H1 (cell line): ENCODE results near the gene LRRC4C. TPM values are rescaled to one million over a fixed set of nuclear protein-coding genes. Genes with fewer than 3 reads are reported as not detected.

Experiments
- CTCF ChIA-PET: fragments of 300-600 bp; sonication (Branson Sonifier 250); formaldehyde crosslinking; loops from one replicate; lab custom pipeline; 2021; ENCODE audit not compliant: partially characterized antibody; lab: Charles Lee
- POLR2A ChIA-PET: fragments of 300-600 bp; sonication (Branson Sonifier 250); formaldehyde crosslinking; loops from one replicate; lab custom pipeline; 2021; ENCODE audit warnings: inconsistent platforms; ENCODE audit not compliant: partially characterized antibody; lab: Charles Lee
- DNase-seq, 2 experiments: peaks; one replicate each; pipeline versions ENCODE4 v3.0.0 to v3.0.0-alpha.2; 2010 to 2022; ENCODE audit warnings: low spot score in 2 of 2, low read depth in 1 of 2, mixed read lengths in 1 of 2
- FAIRE-seq: peaks from 2 replicates; lab custom pipeline; 2011; peaks lifted over from hg19 to GRCh38; lab: Jason Lieb, UNC
- H2AFZ ChIP-seq: 2 replicates; pipeline ENCODE4 v1.8.1; 2012; ENCODE audit warnings: low read length, inconsistent platforms
- H2AK5ac ChIP-seq: 2 replicates; pipeline ENCODE4 v1.6.1; 2013; ENCODE audit warnings: low read depth, low read length
- H2BK120ac ChIP-seq: replicated peaks from 2 replicates; pipeline ENCODE3; 2013; ENCODE audit warnings: low read depth, low read length, inconsistent platforms
- H2BK12ac ChIP-seq: 2 replicates; pipeline ENCODE4 v1.6.1; 2013; ENCODE audit warnings: low read depth, low read length
- H2BK15ac ChIP-seq: 2 replicates; pipeline ENCODE4 v1.6.1; 2013; ENCODE audit warnings: low read length
- H2BK20ac ChIP-seq: 2 replicates; pipeline ENCODE4 v1.6.1; 2013; ENCODE audit warnings: low read length
- H2BK5ac ChIP-seq: 2 replicates; pipeline ENCODE4 v1.6.1; 2013; ENCODE audit warnings: low read depth, low read length
- H3K14ac ChIP-seq: 2 replicates; pipeline ENCODE4 v1.6.1; 2013; ENCODE audit warnings: inconsistent platforms; ENCODE audit not compliant: insufficient read length
- H3K18ac ChIP-seq: 2 replicates; pipeline ENCODE4 v1.6.1; 2013; ENCODE audit warnings: low read length; ENCODE audit errors: extremely low read depth
- H3K23ac ChIP-seq: 2 replicates; pipeline ENCODE4 v1.6.1; 2013; ENCODE audit warnings: inconsistent platforms; ENCODE audit not compliant: insufficient read length
- H3K23me2 ChIP-seq: 2 replicates; pipeline ENCODE4 v1.6.1; 2013; ENCODE audit warnings: low read depth, low read length
- H3K27ac ChIP-seq: 2 replicates; pipeline ENCODE4 v1.6.1; 2011; ENCODE audit warnings: low read depth, low read length, inconsistent platforms
- H3K27me3 ChIP-seq, 4 experiments: replicated peaks in 1 of 4; 1 replicate in 1 of 4; 2 replicates in 3 of 4; pipeline versions ENCODE4 v1.6.1 to v1.8.1; 2011 to 2013; ENCODE audit warnings: low read length in 3 of 4, mild to moderate bottlenecking in 3 of 4, inconsistent platforms in 2 of 4, mixed read lengths in 2 of 4, moderate library complexity in 1 of 4; ENCODE audit not compliant: control insufficient read depth in 3 of 4, insufficient read depth in 3 of 4; ENCODE audit errors: extremely low read depth in 1 of 4
- H3K36me3 ChIP-seq, 4 experiments: 2 replicates each; pipeline versions ENCODE4 v1.6.1 to v1.8.1; 2011 to 2013; ENCODE audit warnings: mild to moderate bottlenecking in 4 of 4, low read length in 3 of 4, moderate library complexity in 2 of 4, control low read depth in 1 of 4, inconsistent platforms in 1 of 4; ENCODE audit not compliant: insufficient read depth in 4 of 4, control insufficient read depth in 2 of 4
- H3K4ac ChIP-seq: replicated peaks from 2 replicates; pipeline ENCODE3; 2013; ENCODE audit warnings: low read length, low read depth, mixed read lengths, inconsistent platforms; ENCODE audit not compliant: insufficient read length
- H3K4me1 ChIP-seq, 4 experiments: replicated peaks in 1 of 4; 1 replicate in 1 of 4; 2 replicates in 3 of 4; pipeline versions ENCODE4 v1.6.1 to v1.8.1; 2011 to 2013; ENCODE audit warnings: low read length in 3 of 4, inconsistent platforms in 2 of 4, mixed read lengths in 1 of 4; ENCODE audit not compliant: insufficient read depth in 4 of 4, control insufficient read depth in 3 of 4
- H3K4me2 ChIP-seq, 2 experiments: 2 replicates each; pipeline versions ENCODE4 v1.6.1 to v1.8.1; 2011 to 2013; ENCODE audit warnings: low read depth in 2 of 2, low read length in 2 of 2, control low read depth in 1 of 2, inconsistent platforms in 1 of 2, mild to moderate bottlenecking in 1 of 2; ENCODE audit not compliant: insufficient read depth in 1 of 2
- H3K4me3 ChIP-seq, 4 experiments: fragments of 200-600, 300-600 bp in 1 of 4; sonication (generic), shearing (Covaris generic), sonication (Bioruptor Twin) in 1 of 4; 2 replicates each; pipeline versions ENCODE4 v1.5.1 to v1.8.1; 2011 to 2016; ENCODE audit warnings: low read length in 4 of 4, low read depth in 3 of 4, control low read depth in 2 of 4, inconsistent platforms in 2 of 4, mild to moderate bottlenecking in 2 of 4, mixed read lengths in 1 of 4, moderate library complexity in 1 of 4; ENCODE audit not compliant: insufficient read depth in 2 of 4; ENCODE audit errors: extremely low read depth in 1 of 4
- H3K56ac ChIP-seq: replicated peaks from 2 replicates; pipeline ENCODE3; 2013; ENCODE audit warnings: low read depth, mild to moderate bottlenecking, mixed read lengths, low read length, inconsistent platforms; ENCODE audit not compliant: insufficient read length
- H3K79me1 ChIP-seq: 2 replicates; pipeline ENCODE4 v1.6.1; 2013; ENCODE audit warnings: low read depth, low read length, control low read depth
- H3K79me2 ChIP-seq, 2 experiments: 2 replicates each; pipeline versions ENCODE4 v1.6.1 to v1.8.1; 2012 to 2013; ENCODE audit warnings: low read length in 2 of 2, mild to moderate bottlenecking in 2 of 2, inconsistent platforms in 1 of 2; ENCODE audit not compliant: insufficient read depth in 2 of 2, control insufficient read depth in 1 of 2
- H3K9ac ChIP-seq, 4 experiments: replicated peaks in 1 of 4; 1 replicate in 1 of 4; 2 replicates in 3 of 4; pipeline versions ENCODE4 v1.6.1 to v1.8.1; 2011 to 2013; ENCODE audit warnings: low read depth in 3 of 4, low read length in 3 of 4, control low read depth in 2 of 4, mild to moderate bottlenecking in 2 of 4, moderate library complexity in 2 of 4, inconsistent platforms in 1 of 4; ENCODE audit errors: extremely low read depth in 1 of 4
- H3K9me3 ChIP-seq, 2 experiments: 2 replicates each; pipeline versions ENCODE4 v1.6.1 to v1.8.1; 2012 to 2013; ENCODE audit warnings: mild to moderate bottlenecking in 2 of 2, moderate library complexity in 2 of 2, control low read depth in 1 of 2, inconsistent platforms in 1 of 2, low read depth in 1 of 2, low read length in 1 of 2, mixed read lengths in 1 of 2; ENCODE audit not compliant: insufficient read depth in 2 of 2
- H4K20me1 ChIP-seq, 2 experiments: replicated peaks in 1 of 2; 2 replicates each; pipeline versions ENCODE3 to v1.8.1; 2011 to 2013; ENCODE audit warnings: inconsistent platforms in 2 of 2, low read length in 2 of 2, mild to moderate bottlenecking in 1 of 2; ENCODE audit not compliant: insufficient read depth in 2 of 2, control insufficient read depth in 1 of 2
- H4K5ac ChIP-seq: 2 replicates; pipeline ENCODE4 v1.6.1; 2013; ENCODE audit warnings: low read length, low read depth, mixed read lengths, inconsistent platforms; ENCODE audit not compliant: insufficient read length
- H4K8ac ChIP-seq: 2 replicates; pipeline ENCODE4 v1.8.0; 2013; ENCODE audit warnings: mild to moderate bottlenecking, moderate library complexity, low read length, inconsistent platforms; ENCODE audit not compliant: insufficient read depth; ENCODE audit errors: extremely low read depth
- H4K91ac ChIP-seq: replicated peaks from 2 replicates; pipeline ENCODE3; 2013; ENCODE audit warnings: low read length, mixed read lengths, inconsistent platforms; ENCODE audit not compliant: insufficient read length
- GTF2F1 ChIP-seq: IDR thresholded peaks from 2 replicates; pipeline ENCODE4 v1.6.1; 2012; ENCODE audit warnings: low read depth, low read length, improper control_type of control experiment, borderline replicate concordance
- WGBS, 2 experiments: shearing (Covaris generic) in 1 of 2; methylation state at CpG; one replicate each; pipeline versions ENCODE4 v1.1.6 to v1.1.7; 2013 to 2015; ENCODE audit warnings: low lambda C conversion rate in 2 of 2, mixed read lengths in 2 of 2, inconsistent platforms in 1 of 2, low coverage in 1 of 2, missing lambda C conversion rate in 1 of 2; ENCODE audit not compliant: insufficient replicate concordance in 2 of 2, insufficient coverage in 1 of 2, insufficient read length in 1 of 2; ENCODE audit errors: extremely low coverage in 1 of 2, missing lambda C conversion rate in 1 of 2; 5-methylcytosine and 5-hydroxymethylcytosine counted together
- polyA plus RNA-seq, 7 experiments: library from polyadenylated mRNA; depleted of rRNA in 3 of 7; stranded (reverse) in 5 of 7; unstranded in 2 of 7; fragments of >200 nt in 5 of 7; fragments of 200-250 nt in 2 of 7; gene quantifications; 1 replicate in 5 of 7; 2 replicates in 1 of 7; 4 replicates in 1 of 7; pipeline versions ENCODE4 v1.2.1 to v1.2.3, GENCODE V29; 2011 to 2013; ENCODE audit warnings: missing spikeins in 2 of 7, mixed read lengths in 2 of 7
- total RNA-seq: library from RNA; stranded (reverse); fragmentation: NEBNext Ultra II Directional; extraction: Animal tissue kit (Norgen Biotek cat#: 25700); gene quantifications from 2 replicates; pipeline ENCODE4 v1.2.1, GENCODE V29; 2021

LRRC4C gene
- total and polyA plus RNA-seq, 2 of the 8 experiments (the other 6 are each of a cell fraction or from before 2014, with no cell fraction given): 0.23 to 2.2 TPM

- H2BK15ac ChIP-seq: no peak overlapping the region
- H3K9ac ChIP-seq: no peak overlapping the region
- no peaks in the 10 kb centered on the region for H3K36me3 ChIP-seq
- no peak overlapping the region for H3K18ac ChIP-seq
- no peaks in the 10 kb centered on the region for H3K27me3 ChIP-seq
- H3K4ac ChIP-seq: no peak overlapping the region
- no peak overlapping the region for H2BK120ac ChIP-seq
- no peak overlapping the region for H2AK5ac ChIP-seq
- no peak for DNase-seq
- no peak overlapping the region for H2BK12ac ChIP-seq
- no peak overlapping the region for H3K23ac ChIP-seq
- no peak overlapping the region for H4K91ac ChIP-seq
- no peak overlapping the region for H2AFZ ChIP-seq
- no peak overlapping the region for H3K14ac ChIP-seq
- WGBS, 2 experiments: 92% methylated on average over 2 of the region's 3 CpGs; no CpG with 5 or more reads in 1 of the 2 experiments
- no peak overlapping the region for H4K5ac ChIP-seq
- no peak overlapping the region for H3K4me2 ChIP-seq
- no peaks in the 10 kb centered on the region for H3K79me1 ChIP-seq
- no peaks in the 10 kb centered on the region for H3K23me2 ChIP-seq
- FAIRE-seq: no peak
- H3K79me2 ChIP-seq: no peaks in the 10 kb centered on the region
- POLR2A ChIA-PET: no interaction called here
- no peak overlapping the region for H2BK5ac ChIP-seq
- no peak overlapping the region for H2BK20ac ChIP-seq
- CTCF ChIA-PET: interaction anchor here (0.6 to 0.7 kb wide), 2 partner anchors 122 to 355 kb away, joined by 3 to 4 read pairs; no protein-coding TSS in a partner anchor
- H3K56ac ChIP-seq: no peak overlapping the region
- peaks cover 0 to 7% (median 0%) of the 10 kb centered on the region in 4 experiments; a peak in 2 of 7 replicates for H3K4me1 ChIP-seq
- H3K27ac ChIP-seq: no peak overlapping the region
- TF ChIP-seq GTF2F1: no peak
- H4K8ac ChIP-seq: no peak overlapping the region
- no peaks in the 10 kb centered on the region for H4K20me1 ChIP-seq
- no peak overlapping the region for H3K4me3 ChIP-seq
- no peaks in the 10 kb centered on the region for H3K9me3 ChIP-seq
Measured at GRCh38 chr11:41042688-41043087, 416.8 kb downstream of the LRRC4C start.
